ENCODE measurements around the gene ITPRIPL2. TPM values are rescaled to one million over a fixed set of nuclear protein-coding genes. Genes with fewer than 3 reads are reported as not detected.

Gene ITPRIPL2
- total and polyA plus RNA-seq, 2 of the 13 experiments (the other 11 are each of a cell fraction or from before 2014, with no cell fraction given): 5.9 to 12.6 TPM

DNA sequence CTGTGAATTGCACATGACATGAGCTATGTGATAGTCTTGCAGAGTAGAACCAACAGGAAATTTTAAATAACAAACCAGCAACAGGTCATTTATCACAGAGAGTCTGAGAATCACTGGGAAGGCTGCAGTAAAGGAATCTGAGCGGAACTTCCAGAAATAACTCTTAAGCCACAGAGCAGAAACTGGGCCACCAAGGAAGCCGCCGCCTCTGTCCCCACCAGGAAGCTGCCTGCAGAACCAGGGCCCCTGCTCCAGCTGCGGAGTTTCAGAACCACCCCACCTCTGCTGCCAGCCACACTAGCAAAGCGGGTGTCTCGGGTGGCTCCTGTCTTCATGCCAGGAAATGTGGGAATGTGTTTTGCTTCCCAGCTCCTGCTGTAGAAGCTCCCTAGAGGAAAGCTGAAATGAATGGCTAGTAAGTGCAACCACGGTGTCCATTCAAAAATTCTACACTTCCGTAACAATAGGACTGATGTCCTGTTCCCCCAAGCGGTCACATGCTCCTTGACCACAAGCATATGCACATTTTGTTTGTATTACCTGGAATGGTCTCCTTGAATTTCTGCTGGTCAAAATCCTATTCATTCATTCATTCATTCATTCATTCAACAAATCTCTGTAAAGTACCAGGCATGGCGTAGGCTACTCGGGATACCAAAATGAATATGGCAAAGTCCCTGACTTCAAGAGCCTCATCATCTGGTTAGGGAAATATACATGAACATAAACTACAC is 7.7 kb upstream of the ITPRIPL2 start:
- ChIA-PET CTCF (ENCODE audit: low intra/inter-chr PET ratio, low total read pairs) (no interaction called here), POLR2A (interaction anchor here (1.3 to 12.1 kb wide), 3 partner anchors 11 to 107 kb away, joined by 3 to 239 read pairs (median 4); partner anchors contain the start of gene COQ7)
- no peak overlapping the region for H3K9ac ChIP-seq (ENCODE audit: insufficient read depth, low read depth, low read length)
- no peaks in the 10 kb centered on the region for H4K20me1 ChIP-seq (ENCODE audit: insufficient read depth, low read length)
- H3K4me1 ChIP-seq (ENCODE audit: insufficient read depth, low read length): peaks cover 66% of the 10 kb centered on the region
- ATAC-seq (no peak), FAIRE-seq (no peak), DNase-seq (ENCODE audit: low spot score) (no peak)
- in situ Hi-C loops (cut with HindIII; ENCODE audit: extremely low pct_ligation_motif_present, low pct_unique_long_range_greater_than_20kb) (no loop called here), intact Hi-C loops (cut with micrococcal nuclease; ENCODE audit: unreplicated experiment) (loop anchor here (10.0 kb wide), 1 partner anchor 1319 kb away; no protein-coding TSS in a partner anchor)
- H3K79me2 ChIP-seq (ENCODE audit: insufficient read depth, low read length): no peaks in the 10 kb centered on the region
- H3K27ac ChIP-seq (ENCODE audit: extremely low read length, insufficient read depth, low read length): no peak overlapping the region
- H2AFZ ChIP-seq (ENCODE audit: low read length): no peak overlapping the region
- peak overlapping the region; percentile 5; the same call in 1 of the 2 replicates for H3K4me2 ChIP-seq (ENCODE audit: low read depth, low read length)
- H3K4me3 ChIP-seq (replicated peaks in 1 of 3; ENCODE audit: insufficient read depth in 1 of 3, low read depth in 2 of 3, low read length in 3 of 3): no peak overlapping the region
- no peaks in the 10 kb centered on the region for H3K9me3 ChIP-seq (ENCODE audit: low read length)
- peaks cover 2 to 16% of the 10 kb centered on the region in 2 experiments; a peak in 4 of 5 replicates for H3K27me3 ChIP-seq (ENCODE audit: control insufficient read depth in 1 of 2, insufficient read depth in 2 of 2, low read length in 2 of 2)
- BruUV-seq (replicated peaks): no TSS peak
- 44% methylated on average over 11 of the region's 11 CpGs for WGBS (ENCODE audit: low lambda C conversion rate)
- no peaks in the 10 kb centered on the region for H3K36me3 ChIP-seq (replicated peaks in 1 of 2; ENCODE audit: control insufficient read depth in 1 of 2, insufficient read depth in 2 of 2, low read length in 2 of 2)
- TF ChIP-seq RCOR2 (CRISPR knock-in tag; IDR thresholded peaks at IDR 0.05): 0 out of 2 replicates have a peak, but pooled peaks have one; percentile 4
- 0 out of 2 replicates have a peak, but pooled peaks have one; percentile 50 for TF ChIP-seq SETDB1 (CRISPR knock-in tag; IDR thresholded peaks at IDR 0.05; ENCODE audit: borderline replicate concordance)
- no peak for TF ChIP-seq TGIF2 (CRISPR knock-in tag; IDR thresholded peaks at IDR 0.05)
- TF ChIP-seq, protein P1, sequence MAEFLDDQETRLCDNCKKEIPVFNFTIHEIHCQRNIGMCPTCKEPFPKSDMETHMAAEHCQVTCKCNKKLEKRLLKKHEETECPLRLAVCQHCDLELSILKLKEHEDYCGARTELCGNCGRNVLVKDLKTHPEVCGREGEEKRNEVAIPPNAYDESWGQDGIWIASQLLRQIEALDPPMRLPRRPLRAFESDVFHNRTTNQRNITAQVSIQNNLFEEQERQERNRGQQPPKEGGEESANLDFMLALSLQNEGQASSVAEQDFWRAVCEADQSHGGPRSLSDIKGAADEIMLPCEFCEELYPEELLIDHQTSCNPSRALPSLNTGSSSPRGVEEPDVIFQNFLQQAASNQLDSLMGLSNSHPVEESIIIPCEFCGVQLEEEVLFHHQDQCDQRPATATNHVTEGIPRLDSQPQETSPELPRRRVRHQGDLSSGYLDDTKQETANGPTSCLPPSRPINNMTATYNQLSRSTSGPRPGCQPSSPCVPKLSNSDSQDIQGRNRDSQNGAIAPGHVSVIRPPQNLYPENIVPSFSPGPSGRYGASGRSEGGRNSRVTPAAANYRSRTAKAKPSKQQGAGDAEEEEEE (CRISPR knock-in tag; IDR thresholded peaks at IDR 0.05; ENCODE audit: borderline replicate concordance): no peak
- TF ChIP-seq ZNF24 (IDR thresholded peaks at IDR 0.05): peak; percentile 89
- TF ChIP-seq, protein P2, sequence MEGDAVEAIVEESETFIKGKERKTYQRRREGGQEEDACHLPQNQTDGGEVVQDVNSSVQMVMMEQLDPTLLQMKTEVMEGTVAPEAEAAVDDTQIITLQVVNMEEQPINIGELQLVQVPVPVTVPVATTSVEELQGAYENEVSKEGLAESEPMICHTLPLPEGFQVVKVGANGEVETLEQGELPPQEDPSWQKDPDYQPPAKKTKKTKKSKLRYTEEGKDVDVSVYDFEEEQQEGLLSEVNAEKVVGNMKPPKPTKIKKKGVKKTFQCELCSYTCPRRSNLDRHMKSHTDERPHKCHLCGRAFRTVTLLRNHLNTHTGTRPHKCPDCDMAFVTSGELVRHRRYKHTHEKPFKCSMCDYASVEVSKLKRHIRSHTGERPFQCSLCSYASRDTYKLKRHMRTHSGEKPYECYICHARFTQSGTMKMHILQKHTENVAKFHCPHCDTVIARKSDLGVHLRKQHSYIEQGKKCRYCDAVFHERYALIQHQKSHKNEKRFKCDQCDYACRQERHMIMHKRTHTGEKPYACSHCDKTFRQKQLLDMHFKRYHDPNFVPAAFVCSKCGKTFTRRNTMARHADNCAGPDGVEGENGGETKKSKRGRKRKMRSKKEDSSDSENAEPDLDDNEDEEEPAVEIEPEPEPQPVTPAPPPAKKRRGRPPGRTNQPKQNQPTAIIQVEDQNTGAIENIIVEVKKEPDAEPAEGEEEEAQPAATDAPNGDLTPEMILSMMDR (CRISPR knock-in tag; IDR thresholded peaks at IDR 0.05): no peak
- no peak for TF ChIP-seq JARID2 (CRISPR knock-in tag; IDR thresholded peaks at IDR 0.05; ENCODE audit: insufficient replicate concordance)
- no peak for TF ChIP-seq EED (CRISPR knock-in tag; IDR thresholded peaks at IDR 0.05)
- TF ChIP-seq ZNF530 (CRISPR knock-in tag; IDR thresholded peaks at IDR 0.05; ENCODE audit: low read depth): no peak
- no peak for TF ChIP-seq RBAK (CRISPR knock-in tag; IDR thresholded peaks at IDR 0.05)
- no peak for TF ChIP-seq ZIK1 (CRISPR knock-in tag; IDR thresholded peaks at IDR 0.05; ENCODE audit: borderline replicate concordance, low read depth)
- no peak for TF ChIP-seq NR2F1 (CRISPR knock-in tag; IDR thresholded peaks at IDR 0.05)
- TF ChIP-seq RBM22 (optimal IDR thresholded peaks at IDR 0.05; ENCODE audit: low read length): no peak
- TF ChIP-seq THYN1 (CRISPR knock-in tag; IDR thresholded peaks at IDR 0.05; ENCODE audit: borderline replicate concordance, low read depth): no peak
- TF ChIP-seq, protein P3, sequence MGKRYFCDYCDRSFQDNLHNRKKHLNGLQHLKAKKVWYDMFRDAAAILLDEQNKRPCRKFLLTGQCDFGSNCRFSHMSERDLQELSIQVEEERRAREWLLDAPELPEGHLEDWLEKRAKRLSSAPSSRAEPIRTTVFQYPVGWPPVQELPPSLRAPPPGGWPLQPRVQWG (CRISPR knock-in tag; IDR thresholded peaks at IDR 0.05; ENCODE audit: borderline replicate concordance, low read depth): no peak
- TF ChIP-seq, protein P4, sequence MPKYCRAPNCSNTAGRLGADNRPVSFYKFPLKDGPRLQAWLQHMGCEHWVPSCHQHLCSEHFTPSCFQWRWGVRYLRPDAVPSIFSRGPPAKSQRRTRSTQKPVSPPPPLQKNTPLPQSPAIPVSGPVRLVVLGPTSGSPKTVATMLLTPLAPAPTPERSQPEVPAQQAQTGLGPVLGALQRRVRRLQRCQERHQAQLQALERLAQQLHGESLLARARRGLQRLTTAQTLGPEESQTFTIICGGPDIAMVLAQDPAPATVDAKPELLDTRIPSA (CRISPR knock-in tag; IDR thresholded peaks at IDR 0.05; ENCODE audit: borderline replicate concordance): no peak
- TF ChIP-seq ELF3 (CRISPR knock-in tag; IDR thresholded peaks at IDR 0.05): 0 out of 2 replicates have a peak, but pooled peaks have one; percentile 16
- TF ChIP-seq, protein P5, sequence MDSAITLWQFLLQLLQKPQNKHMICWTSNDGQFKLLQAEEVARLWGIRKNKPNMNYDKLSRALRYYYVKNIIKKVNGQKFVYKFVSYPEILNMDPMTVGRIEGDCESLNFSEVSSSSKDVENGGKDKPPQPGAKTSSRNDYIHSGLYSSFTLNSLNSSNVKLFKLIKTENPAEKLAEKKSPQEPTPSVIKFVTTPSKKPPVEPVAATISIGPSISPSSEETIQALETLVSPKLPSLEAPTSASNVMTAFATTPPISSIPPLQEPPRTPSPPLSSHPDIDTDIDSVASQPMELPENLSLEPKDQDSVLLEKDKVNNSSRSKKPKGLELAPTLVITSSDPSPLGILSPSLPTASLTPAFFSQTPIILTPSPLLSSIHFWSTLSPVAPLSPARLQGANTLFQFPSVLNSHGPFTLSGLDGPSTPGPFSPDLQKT (CRISPR knock-in tag; IDR thresholded peaks at IDR 0.05; ENCODE audit: borderline replicate concordance): no peak

Measured in HepG2 (cell line).